HL-60 (cell line): ENCODE data around the gene ECI1.

Experiments
- DNase-seq, 2 experiments: peaks; one replicate each; pipeline ENCODE4 v3.0.0-alpha.2; 2010 to 2020; ENCODE audit warnings: low read depth in 1 of 2, low spot score in 1 of 2
- H3K27ac ChIP-seq: fragments of 250-450 bp; sonication (Bioruptor Pico); replicated peaks from 2 replicates; pipeline ENCODE4 v1.5.1; 2020; ENCODE audit warnings: mild to moderate bottlenecking, moderate library complexity
- H3K27me3 ChIP-seq: fragments of 250-450 bp; sonication (Bioruptor Pico); 2 replicates; pipeline ENCODE4 v1.5.1; 2021; ENCODE audit warnings: mild to moderate bottlenecking, moderate library complexity; ENCODE audit not compliant: insufficient read depth, poor library complexity, severe bottlenecking
- H3K4me3 ChIP-seq: replicated peaks from 2 replicates; pipeline ENCODE4 v1.5.1; 2011; ENCODE audit warnings: mild to moderate bottlenecking, control low read depth, low read length; ENCODE audit not compliant: insufficient read depth
- CTCF ChIP-seq: IDR thresholded peaks from one replicate; pipeline ENCODE4 v1.5.1; 2011; ENCODE audit warnings: low read length, control low read depth, inconsistent platforms; ENCODE audit not compliant: insufficient read depth
- GABPA ChIP-seq: IDR thresholded peaks from 2 replicates; pipeline ENCODE4 v1.6.1; 2012; ENCODE audit warnings: low read depth
- POLR2AphosphoS5 ChIP-seq: IDR thresholded peaks from 2 replicates; pipeline ENCODE4 v1.6.1; 2012; ENCODE audit warnings: low read depth
- REST ChIP-seq: IDR thresholded peaks from 2 replicates; pipeline ENCODE4 v1.6.1; 2012; ENCODE audit warnings: low read depth; ENCODE audit not compliant: insufficient replicate concordance
- SPI1 ChIP-seq: IDR thresholded peaks from 2 replicates; pipeline ENCODE4 v1.6.1; 2012; ENCODE audit warnings: low read depth, mild to moderate bottlenecking, borderline replicate concordance

The ECI1 gene

GRCh38 chr16:2288726-2289125 lies 37.3 kb upstream of the ECI1 start:
- TF ChIP-seq REST = no peak
- TF ChIP-seq SPI1 = no peak
- TF ChIP-seq GABPA = no peak
- TF ChIP-seq POLR2AphosphoS5 = no peak
- no peak for TF ChIP-seq CTCF
- no peak for DNase-seq
- H3K27ac ChIP-seq = no peak overlapping the region
- H3K4me3 ChIP-seq = no peak overlapping the region
- H3K27me3 ChIP-seq = no peaks in the 10 kb centered on the region

GRCh38 chr16:2287916-2288547 lies 36.6 kb upstream of the ECI1 start:
- H3K4me3 ChIP-seq = no peak overlapping the region

GRCh38 chr16:2286550-2286949 lies 35.2 kb upstream of the ECI1 start:
- TF ChIP-seq POLR2AphosphoS5 = no peak
- no peak for TF ChIP-seq CTCF
- no peak for TF ChIP-seq GABPA
- no peak for TF ChIP-seq SPI1
- no peak for TF ChIP-seq REST
- H3K27me3 ChIP-seq = no peaks in the 10 kb centered on the region
- no peak for DNase-seq

More at GRCh38 chr16:2287916-2288547, 36.6 kb upstream of the ECI1 start:
- Histone ChIP-seq H3K27ac (no peak overlapping the region), H3K27me3 (no peaks in the 10 kb centered on the region)
- no peak for DNase-seq
- TF ChIP-seq GABPA (no peak), REST (no peak), CTCF (no peak)

More at GRCh38 chr16:2286550-2286949, 35.2 kb upstream of the ECI1 start:
- H3K27ac ChIP-seq = no peak overlapping the region
- no peak overlapping the region for H3K4me3 ChIP-seq
